ENCODE results near the gene PDZD2.

GRCh38 chr5:31890046-31890445 is 251.1 kb downstream of the PDZD2 start:
- TF ChIP-seq EP300 (IDR thresholded peaks at IDR 0.05), result no peak
- TF ChIP-seq CTCF (IDR thresholded peaks at IDR 0.05), result no peak
- TF ChIP-seq POLR2A (IDR thresholded peaks at IDR 0.05), result no peak

All from sigmoid colon (tissue), 4 donors.